Calu3 (cell line): ENCODE results near the gene RAPGEF4. TPM values are rescaled to one million over a fixed set of nuclear protein-coding genes. Genes with fewer than 3 reads are reported as not detected.

Source experiments
- BruUV-seq: library from RNA; stranded (reverse); fragments of 400-500 nt; replicated peaks from 2 replicates; lab custom pipeline; 2021; lab: Mats Ljungman, UMichigan
- CTCF ChIA-PET: fragments of 300-600 bp; sonication (Branson Sonifier 250); formaldehyde crosslinking; loops from one replicate; lab custom pipeline; 2022; ENCODE audit warnings: antibody characterized with exemption; lab: Charles Lee
- DNase-seq: peaks from one replicate; pipeline ENCODE4 v3.0.0; 2022
- H3K27ac Mint-ChIP-seq: one replicate; pipeline ENCODE4 v1.8.0; 2022; ENCODE audit warnings: mixed read lengths; ENCODE audit not compliant: unreplicated experiment
- H3K27me3 Mint-ChIP-seq: one replicate; pipeline ENCODE4 v1.8.0; 2022; ENCODE audit warnings: mixed read lengths; ENCODE audit not compliant: unreplicated experiment
- H3K36me3 Mint-ChIP-seq: one replicate; pipeline ENCODE4 v1.8.0; 2022; ENCODE audit warnings: mild to moderate bottlenecking, moderate library complexity, mixed read lengths; ENCODE audit not compliant: insufficient read depth, unreplicated experiment
- H3K4me1 Mint-ChIP-seq: one replicate; pipeline ENCODE4 v1.8.0; 2022; ENCODE audit warnings: mild to moderate bottlenecking, low read depth, mixed read lengths; ENCODE audit not compliant: unreplicated experiment
- H3K4me3 Mint-ChIP-seq: one replicate; pipeline ENCODE4 v1.8.0; 2022; ENCODE audit warnings: mild to moderate bottlenecking, low read depth, moderate library complexity, mixed read lengths; ENCODE audit not compliant: unreplicated experiment
- H3K9me3 Mint-ChIP-seq: one replicate; pipeline ENCODE4 v1.8.0; 2022; ENCODE audit warnings: low read depth, mixed read lengths; ENCODE audit not compliant: unreplicated experiment
- intact Hi-C: fragments of 100-400 bp; cut with micrococcal nuclease; formaldehyde crosslinking; loops from one replicate; pipeline ENCODE4 v1.10.0; 2022; ENCODE audit not compliant: unreplicated experiment
- total RNA-seq: library from RNA; stranded (reverse); gene quantifications from 2 replicates; pipeline ENCODE4 v1.2.3, GENCODE V29; 2022
- TF ChIP-seq, protein P1 (sequence below): fragments of 200-600 bp; IDR thresholded peaks from one replicate; pipeline ENCODE4 v1.8.0; 2022; ENCODE audit warnings: antibody characterized with exemption; ENCODE audit not compliant: unreplicated experiment

RAPGEF4 gene
- total RNA-seq, 1 experiment from 2014 or later = 1.8 TPM

DNA sequence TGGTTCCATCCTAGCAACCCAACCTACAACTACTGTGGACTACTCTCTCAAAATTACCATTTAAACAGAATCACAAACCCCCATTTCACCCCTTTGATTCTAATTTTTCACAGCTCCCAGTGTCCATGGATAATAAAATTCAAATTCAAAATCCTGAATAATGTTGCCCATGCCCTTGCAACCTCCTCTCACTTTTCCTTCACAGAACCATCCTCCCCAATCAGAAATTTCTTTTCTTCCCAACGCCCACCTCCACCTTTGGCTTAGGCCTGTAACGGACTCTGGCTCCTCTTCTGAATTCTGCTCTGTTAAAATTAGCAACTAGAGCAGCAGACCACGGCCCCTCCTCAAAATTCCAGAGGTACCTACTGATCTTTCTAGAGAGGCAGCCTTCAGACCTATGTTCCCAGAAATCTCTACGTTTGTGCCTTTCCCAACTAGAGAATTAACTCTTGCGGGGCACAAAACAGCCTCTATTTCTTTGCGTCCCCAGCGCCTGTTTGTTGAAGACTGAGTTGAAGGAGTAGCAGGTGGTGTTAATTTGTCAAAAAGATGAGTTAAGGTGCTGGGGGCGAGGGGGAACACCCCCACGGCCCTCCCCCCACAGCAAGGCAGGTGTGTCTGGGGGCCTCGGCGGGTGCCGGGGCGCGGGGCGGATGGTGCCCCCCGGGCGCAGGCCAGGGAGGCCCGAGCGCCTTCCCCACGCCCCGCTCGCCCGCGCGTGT, 339.6 kb downstream of the RAPGEF4 start:
- Mint-ChIP-seq H3K4me1 (peaks cover 38% of the 10 kb centered on the region), H3K36me3 (peaks cover 27% of the 10 kb centered on the region), H3K4me3 (peak overlapping the region; percentile 80), H3K27ac (peak overlapping the region; percentile 25), H3K27me3 (no peaks in the 10 kb centered on the region), H3K9me3 (no peaks in the 10 kb centered on the region)
- DNase-seq = no peak
- no TSS peak for BruUV-seq
- TF ChIP-seq, protein P1, sequence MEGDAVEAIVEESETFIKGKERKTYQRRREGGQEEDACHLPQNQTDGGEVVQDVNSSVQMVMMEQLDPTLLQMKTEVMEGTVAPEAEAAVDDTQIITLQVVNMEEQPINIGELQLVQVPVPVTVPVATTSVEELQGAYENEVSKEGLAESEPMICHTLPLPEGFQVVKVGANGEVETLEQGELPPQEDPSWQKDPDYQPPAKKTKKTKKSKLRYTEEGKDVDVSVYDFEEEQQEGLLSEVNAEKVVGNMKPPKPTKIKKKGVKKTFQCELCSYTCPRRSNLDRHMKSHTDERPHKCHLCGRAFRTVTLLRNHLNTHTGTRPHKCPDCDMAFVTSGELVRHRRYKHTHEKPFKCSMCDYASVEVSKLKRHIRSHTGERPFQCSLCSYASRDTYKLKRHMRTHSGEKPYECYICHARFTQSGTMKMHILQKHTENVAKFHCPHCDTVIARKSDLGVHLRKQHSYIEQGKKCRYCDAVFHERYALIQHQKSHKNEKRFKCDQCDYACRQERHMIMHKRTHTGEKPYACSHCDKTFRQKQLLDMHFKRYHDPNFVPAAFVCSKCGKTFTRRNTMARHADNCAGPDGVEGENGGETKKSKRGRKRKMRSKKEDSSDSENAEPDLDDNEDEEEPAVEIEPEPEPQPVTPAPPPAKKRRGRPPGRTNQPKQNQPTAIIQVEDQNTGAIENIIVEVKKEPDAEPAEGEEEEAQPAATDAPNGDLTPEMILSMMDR = no peak
- intact Hi-C loops = loop anchor here (1.0 kb wide), 1 partner anchor 135 kb away; no protein-coding TSS in a partner anchor
- CTCF ChIA-PET = interaction anchor here (0.7 kb wide), 1 partner anchor 192 kb away, joined by 4 read pairs; no protein-coding TSS in a partner anchor

DNA sequence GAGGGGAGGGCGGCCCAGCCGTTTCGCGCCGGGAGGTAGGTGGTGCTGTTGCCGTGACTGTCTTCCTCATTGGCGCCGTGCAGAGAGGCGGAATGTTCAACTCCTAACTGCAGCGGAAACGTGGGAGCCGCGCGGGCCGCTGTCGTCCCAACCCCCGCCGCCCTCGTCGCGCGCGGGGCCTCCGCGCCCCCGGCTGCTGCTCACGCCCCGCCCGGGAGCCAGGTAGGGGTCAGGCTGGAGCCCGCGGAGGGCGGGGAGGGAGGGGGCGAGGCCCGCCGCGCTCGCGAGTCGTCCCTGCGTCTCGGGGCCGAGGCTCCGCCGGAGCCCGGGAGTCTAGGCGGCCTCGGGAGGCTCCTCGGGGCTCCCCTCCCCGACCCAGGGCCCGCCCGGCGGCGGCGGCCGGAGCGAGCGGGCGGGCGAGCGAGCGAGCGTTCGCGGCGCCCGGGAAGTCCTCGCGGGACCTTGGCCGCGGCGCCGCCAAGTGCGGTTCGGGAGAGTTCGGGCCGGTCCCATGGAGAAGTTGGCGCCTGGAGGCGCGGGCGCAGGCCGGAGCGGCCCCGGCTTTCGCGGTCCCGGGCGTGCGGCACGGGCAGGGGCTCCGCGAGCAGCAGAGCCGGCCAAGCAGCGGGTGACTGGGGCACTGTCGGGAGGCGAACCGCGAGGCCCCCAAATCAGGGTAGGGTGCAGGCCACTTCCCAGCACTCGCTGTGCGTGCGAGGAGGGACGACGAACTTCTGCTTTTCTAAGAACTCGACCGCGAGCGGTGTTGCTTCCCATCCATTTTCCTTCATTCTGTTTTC, 340.3 kb downstream of the RAPGEF4 start, which contains the start of gene MAP3K20:
MAP3K20 (plus strand) TSS at position 66 of the 800 bp plus-strand sequence. CDS start 15,186 bp downstream, outside the sequence.
- Mint-ChIP-seq H3K4me1 (peaks cover 38% of the 10 kb centered on the region), H3K36me3 (peaks cover 27% of the 10 kb centered on the region), H3K27ac (peak within 1 kb of the TSS; percentile 28), H3K4me3 (peak within 1 kb of the TSS; percentile 80), H3K9me3 (no peaks in the 10 kb centered on the region), H3K27me3 (no peaks in the 10 kb centered on the region)
- intact Hi-C loops = loop anchor here (1.0 kb wide), 1 partner anchor 134 kb away; no protein-coding TSS in a partner anchor
- DNase-seq = peak; percentile 67
- TSS peak; percentile 64 for BruUV-seq
- TF ChIP-seq, protein P1 = peak; percentile 31
- CTCF ChIA-PET = no interaction called here

GRCh38 chr2:173076581-173077345, 341.1 kb downstream of the RAPGEF4 start:
- TF ChIP-seq, protein P1 = no peak
- Mint-ChIP-seq H3K4me1 (peaks cover 38% of the 10 kb centered on the region), H3K36me3 (peaks cover 27% of the 10 kb centered on the region), H3K27ac (peak overlapping the region; percentile 28), H3K27me3 (no peaks in the 10 kb centered on the region), H3K9me3 (no peaks in the 10 kb centered on the region), H3K4me3 (peak overlapping the region; percentile 80)
- DNase-seq = peak; percentile 40
- BruUV-seq = TSS peak; percentile 50
- CTCF ChIA-PET = interaction anchor here (0.7 kb wide), 1 partner anchor 92 kb away, joined by 7 read pairs; no protein-coding TSS in a partner anchor
- intact Hi-C loops = no loop called here
